ENCODE results near the gene CACNA1B.

Gene CACNA1B

GRCh38 chr9:137892424-137893191 lies 15.0 kb downstream of the CACNA1B start:
- H3K79me1 ChIP-seq (ENCODE audit: low read depth, low read length): peaks cover 2% of the 10 kb centered on the region
- H2BK120ac ChIP-seq (ENCODE audit: low read depth, low read length): no peak overlapping the region
- no peak overlapping the region for H4K8ac ChIP-seq (ENCODE audit: low read depth, low read length)
- no peak overlapping the region for H3K18ac ChIP-seq (ENCODE audit: low read length)
- no peak overlapping the region for H4K91ac ChIP-seq (ENCODE audit: low read depth, low read length, poor library complexity)
- H3K27ac ChIP-seq (replicated peaks; ENCODE audit: low read length): no peak overlapping the region
- no peak overlapping the region for H2BK15ac ChIP-seq (ENCODE audit: low read length)
- H2AK5ac ChIP-seq (ENCODE audit: low read depth, low read length): no peak overlapping the region
- no peaks in the 10 kb centered on the region for H3K36me3 ChIP-seq (replicated peaks in 1 of 2; ENCODE audit: control insufficient read depth in 2 of 2, insufficient read depth in 2 of 2, low read length in 2 of 2)
- H2BK5ac ChIP-seq (ENCODE audit: low read length): no peak overlapping the region
- H2BK12ac ChIP-seq (ENCODE audit: low read length): no peak overlapping the region
- H3K14ac ChIP-seq (ENCODE audit: low read length): peak overlapping the region; percentile 38
- H3K4me3 ChIP-seq (ENCODE audit: low read length in 2 of 2): no peak overlapping the region
- H3K4me1 ChIP-seq (ENCODE audit: control insufficient read depth in 2 of 2, insufficient read depth in 1 of 2, low read depth in 1 of 2, low read length in 2 of 2): no peaks in the 10 kb centered on the region
- no peak overlapping the region for H2AFZ ChIP-seq (ENCODE audit: low read length)
- no peak overlapping the region for H3K9ac ChIP-seq (ENCODE audit: low read depth, low read length, poor library complexity)
- WGBS, 2 donors (ENCODE audit: extremely low coverage in 2 of 2, insufficient read length in 2 of 2, insufficient replicate concordance in 1 of 2): no CpG with 5 or more reads among the region's 22 CpGs
- no peak for DNase-seq (ENCODE audit: low spot score)
- no peaks in the 10 kb centered on the region for H3K9me3 ChIP-seq (replicated peaks in 1 of 2; ENCODE audit: control insufficient read depth in 2 of 2, insufficient read depth in 1 of 2, low read depth in 1 of 2, low read length in 2 of 2)
- H3K27me3 ChIP-seq (ENCODE audit: control insufficient read depth in 3 of 3, insufficient read depth in 3 of 3, low read depth in 1 of 3, low read length in 3 of 3): no peaks in the 10 kb centered on the region
- H3K23ac ChIP-seq (ENCODE audit: low read depth, low read length, poor library complexity): peak overlapping the region; percentile 26
- no peak overlapping the region for H3K4me2 ChIP-seq (ENCODE audit: insufficient read depth, low read length, poor library complexity, severe bottlenecking)
- no peak overlapping the region for H3K4ac ChIP-seq (ENCODE audit: low read length)

GRCh38 chr9:137893670-137894069 lies 16.1 kb downstream of the CACNA1B start:
- no CpG with 5 or more reads among the region's 5 CpGs for WGBS, 2 donors (ENCODE audit: extremely low coverage in 2 of 2, insufficient read length in 2 of 2, insufficient replicate concordance in 1 of 2)
- H3K4me3 ChIP-seq (ENCODE audit: low read length in 2 of 2): no peak overlapping the region
- H3K18ac ChIP-seq (ENCODE audit: low read length): no peak overlapping the region
- H3K4ac ChIP-seq (ENCODE audit: low read length): no peak overlapping the region
- H3K23ac ChIP-seq (ENCODE audit: low read depth, low read length, poor library complexity): no peak overlapping the region
- H3K79me1 ChIP-seq (ENCODE audit: low read depth, low read length): peaks cover 2% of the 10 kb centered on the region
- H3K27me3 ChIP-seq (ENCODE audit: control insufficient read depth in 3 of 3, insufficient read depth in 3 of 3, low read depth in 1 of 3, low read length in 3 of 3): no peaks in the 10 kb centered on the region
- no peak overlapping the region for H2BK15ac ChIP-seq (ENCODE audit: low read length)
- no peak overlapping the region for H3K9ac ChIP-seq (ENCODE audit: low read depth, low read length, poor library complexity)
- no peak overlapping the region for H2BK120ac ChIP-seq (ENCODE audit: low read depth, low read length)
- no peak for DNase-seq (ENCODE audit: low spot score)
- no peak overlapping the region for H4K8ac ChIP-seq (ENCODE audit: low read depth, low read length)
- H2AFZ ChIP-seq (ENCODE audit: low read length): no peak overlapping the region
- H3K14ac ChIP-seq (ENCODE audit: low read length): no peak overlapping the region
- H3K27ac ChIP-seq (replicated peaks; ENCODE audit: low read length): no peak overlapping the region
- no peak overlapping the region for H3K4me2 ChIP-seq (ENCODE audit: insufficient read depth, low read length, poor library complexity, severe bottlenecking)
- H4K91ac ChIP-seq (ENCODE audit: low read depth, low read length, poor library complexity): no peak overlapping the region
- H2BK12ac ChIP-seq (ENCODE audit: low read length): no peak overlapping the region
- no peak overlapping the region for H2BK5ac ChIP-seq (ENCODE audit: low read length)
- H2AK5ac ChIP-seq (ENCODE audit: low read depth, low read length): no peak overlapping the region
- H3K36me3 ChIP-seq (replicated peaks in 1 of 2; ENCODE audit: control insufficient read depth in 2 of 2, insufficient read depth in 2 of 2, low read length in 2 of 2): no peaks in the 10 kb centered on the region
- no peaks in the 10 kb centered on the region for H3K9me3 ChIP-seq (replicated peaks in 1 of 2; ENCODE audit: control insufficient read depth in 2 of 2, insufficient read depth in 1 of 2, low read depth in 1 of 2, low read length in 2 of 2)
- H3K4me1 ChIP-seq (ENCODE audit: control insufficient read depth in 2 of 2, insufficient read depth in 1 of 2, low read depth in 1 of 2, low read length in 2 of 2): no peaks in the 10 kb centered on the region

GRCh38 chr9:137899551-137900360 lies 22.2 kb downstream of the CACNA1B start:
- H3K27ac ChIP-seq (replicated peaks; ENCODE audit: low read length): no peak overlapping the region
- no peak overlapping the region for H4K91ac ChIP-seq (ENCODE audit: low read depth, low read length, poor library complexity)
- H2AK5ac ChIP-seq (ENCODE audit: low read depth, low read length): no peak overlapping the region
- H3K4me1 ChIP-seq (ENCODE audit: control insufficient read depth in 2 of 2, insufficient read depth in 1 of 2, low read depth in 1 of 2, low read length in 2 of 2): no peaks in the 10 kb centered on the region
- WGBS, 2 donors (ENCODE audit: extremely low coverage in 2 of 2, insufficient read length in 2 of 2, insufficient replicate concordance in 1 of 2): no CpG with 5 or more reads among the region's 14 CpGs
- no peak overlapping the region for H2BK5ac ChIP-seq (ENCODE audit: low read length)
- H2BK12ac ChIP-seq (ENCODE audit: low read length): no peak overlapping the region
- H3K14ac ChIP-seq (ENCODE audit: low read length): no peak overlapping the region
- H3K4me3 ChIP-seq (ENCODE audit: low read length in 2 of 2): no peak overlapping the region
- no peak overlapping the region for H2BK120ac ChIP-seq (ENCODE audit: low read depth, low read length)
- H2BK15ac ChIP-seq (ENCODE audit: low read length): no peak overlapping the region
- no peak for DNase-seq (ENCODE audit: low spot score)
- no peak overlapping the region for H2AFZ ChIP-seq (ENCODE audit: low read length)
- no peaks in the 10 kb centered on the region for H3K27me3 ChIP-seq (ENCODE audit: control insufficient read depth in 3 of 3, insufficient read depth in 3 of 3, low read depth in 1 of 3, low read length in 3 of 3)
- H4K8ac ChIP-seq (ENCODE audit: low read depth, low read length): no peak overlapping the region
- no peak overlapping the region for H3K4ac ChIP-seq (ENCODE audit: low read length)
- H3K36me3 ChIP-seq (replicated peaks in 1 of 2; ENCODE audit: control insufficient read depth in 2 of 2, insufficient read depth in 2 of 2, low read length in 2 of 2): no peaks in the 10 kb centered on the region
- no peak overlapping the region for H3K9ac ChIP-seq (ENCODE audit: low read depth, low read length, poor library complexity)
- H3K23ac ChIP-seq (ENCODE audit: low read depth, low read length, poor library complexity): no peak overlapping the region
- peaks cover 2% of the 10 kb centered on the region for H3K79me1 ChIP-seq (ENCODE audit: low read depth, low read length)
- H3K9me3 ChIP-seq (replicated peaks in 1 of 2; ENCODE audit: control insufficient read depth in 2 of 2, insufficient read depth in 1 of 2, low read depth in 1 of 2, low read length in 2 of 2): peaks cover 0 to 13% of the 10 kb centered on the region in 2 donors
- no peak overlapping the region for H3K4me2 ChIP-seq (ENCODE audit: insufficient read depth, low read length, poor library complexity, severe bottlenecking)
- peak overlapping the region; percentile 11 for H3K18ac ChIP-seq (ENCODE audit: low read length)
